LNCaP clone FGC (cell line): Measurements from ENCODE around the gene VEZF1.

Source experiments
- DNase-seq: peaks from one replicate; pipeline ENCODE4 v3.0.0-alpha.2; 2011; ENCODE audit warnings: low read depth
- H3K4me3 ChIP-seq: 2 replicates; pipeline ENCODE4 v1.5.1; 2011; ENCODE audit warnings: mild to moderate bottlenecking, low read depth, low read length, control low read depth
- TF ChIP-seq, protein P1 (sequence below): IDR thresholded peaks from 2 replicates; pipeline ENCODE4 v1.5.1; 2012; ENCODE audit warnings: mild to moderate bottlenecking; ENCODE audit not compliant: control insufficient read depth, insufficient read depth; ENCODE audit errors: extremely low read depth

The VEZF1 gene

DNA sequence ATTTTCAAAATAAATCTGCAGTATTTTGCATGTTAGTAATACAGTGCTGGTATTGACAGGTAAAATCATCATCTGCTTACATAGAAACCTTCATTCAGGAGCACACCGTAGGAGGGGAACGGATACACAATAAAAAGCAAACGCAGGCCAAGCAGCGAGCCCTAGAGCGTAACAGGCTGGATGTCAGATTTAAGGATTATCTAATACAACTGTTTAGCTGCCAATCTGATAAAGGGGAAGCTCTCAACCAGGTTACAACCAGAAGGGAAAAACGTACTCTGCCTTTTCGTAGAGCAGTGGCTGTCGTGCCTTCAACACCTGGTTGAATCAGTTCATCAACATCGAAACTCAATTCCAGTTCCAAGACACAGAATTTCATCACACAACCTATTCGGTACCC, 16.5 kb downstream of the VEZF1 start:
- H3K4me3 ChIP-seq: no peak overlapping the region
- peak; percentile 41 for DNase-seq
- TF ChIP-seq, protein P1, sequence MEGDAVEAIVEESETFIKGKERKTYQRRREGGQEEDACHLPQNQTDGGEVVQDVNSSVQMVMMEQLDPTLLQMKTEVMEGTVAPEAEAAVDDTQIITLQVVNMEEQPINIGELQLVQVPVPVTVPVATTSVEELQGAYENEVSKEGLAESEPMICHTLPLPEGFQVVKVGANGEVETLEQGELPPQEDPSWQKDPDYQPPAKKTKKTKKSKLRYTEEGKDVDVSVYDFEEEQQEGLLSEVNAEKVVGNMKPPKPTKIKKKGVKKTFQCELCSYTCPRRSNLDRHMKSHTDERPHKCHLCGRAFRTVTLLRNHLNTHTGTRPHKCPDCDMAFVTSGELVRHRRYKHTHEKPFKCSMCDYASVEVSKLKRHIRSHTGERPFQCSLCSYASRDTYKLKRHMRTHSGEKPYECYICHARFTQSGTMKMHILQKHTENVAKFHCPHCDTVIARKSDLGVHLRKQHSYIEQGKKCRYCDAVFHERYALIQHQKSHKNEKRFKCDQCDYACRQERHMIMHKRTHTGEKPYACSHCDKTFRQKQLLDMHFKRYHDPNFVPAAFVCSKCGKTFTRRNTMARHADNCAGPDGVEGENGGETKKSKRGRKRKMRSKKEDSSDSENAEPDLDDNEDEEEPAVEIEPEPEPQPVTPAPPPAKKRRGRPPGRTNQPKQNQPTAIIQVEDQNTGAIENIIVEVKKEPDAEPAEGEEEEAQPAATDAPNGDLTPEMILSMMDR: no peak

DNA sequence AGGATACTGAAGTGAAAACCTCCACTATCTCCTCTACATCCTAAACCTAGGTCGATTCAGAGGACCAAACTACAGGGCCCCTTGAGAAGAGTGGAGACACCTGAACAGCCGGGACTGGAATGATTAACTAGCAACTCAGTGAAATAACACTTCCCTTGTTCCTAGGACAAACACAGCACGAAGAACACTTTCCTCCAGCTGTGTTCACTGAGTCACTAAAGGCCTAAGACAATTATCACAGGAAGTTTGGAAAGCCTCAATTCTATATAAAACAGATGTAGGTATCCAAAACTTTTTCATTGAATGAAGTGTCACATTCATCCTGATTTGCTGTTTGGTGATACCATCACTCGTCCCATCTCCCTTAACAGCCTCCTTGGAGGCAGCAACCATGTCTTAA, 17.3 kb downstream of the VEZF1 start:
- H3K4me3 ChIP-seq: no peak overlapping the region
- DNase-seq: no peak
- TF ChIP-seq, protein P1: no peak

DNA sequence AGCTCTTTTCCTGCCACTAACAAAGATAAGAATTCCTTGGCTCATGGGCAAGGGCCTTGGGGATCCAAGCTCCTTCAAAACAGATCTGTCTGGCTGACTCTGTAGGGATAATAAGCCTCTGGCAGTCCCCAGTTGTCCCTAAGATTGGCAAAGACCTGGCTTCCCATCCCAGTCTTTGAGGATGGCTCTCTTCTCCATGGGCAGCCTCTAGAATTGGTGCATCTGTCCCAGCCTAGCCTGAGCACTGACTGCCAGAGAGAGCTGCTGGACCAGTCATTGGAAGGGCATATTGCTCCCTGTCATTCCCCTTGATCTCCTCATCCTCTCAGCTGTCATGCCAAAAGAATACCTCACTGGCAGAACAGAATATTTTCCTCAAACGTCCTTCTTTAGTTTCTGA, 19.6 kb downstream of the VEZF1 start:
- H3K4me3 ChIP-seq: no peak overlapping the region

DNA sequence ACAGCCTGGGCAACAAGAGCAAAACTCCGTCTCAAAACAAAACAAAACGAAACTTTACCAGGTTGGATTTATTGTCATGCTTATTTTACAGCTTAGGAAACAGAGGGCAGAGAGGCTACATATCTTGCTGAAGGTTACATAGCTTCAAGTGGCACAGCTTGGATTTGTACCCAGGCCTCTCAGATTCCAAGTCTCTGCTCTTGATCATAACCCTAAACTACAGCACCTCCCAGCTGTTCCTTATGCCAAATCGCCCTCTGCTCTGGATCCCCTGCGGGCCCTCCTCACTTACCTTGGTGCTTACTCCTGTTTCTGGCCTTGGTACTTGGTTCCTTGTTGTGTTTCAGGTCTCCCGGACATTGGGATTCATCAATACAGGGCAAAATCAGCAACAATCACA, 21.2 kb downstream of the VEZF1 start:
- TF ChIP-seq, protein P1: no peak
- no peak for DNase-seq
- no peak overlapping the region for H3K4me3 ChIP-seq

More for the DNA sequence above, 19.6 kb downstream of the VEZF1 start:
- no peak for DNase-seq
- TF ChIP-seq, protein P1: no peak

DNA sequence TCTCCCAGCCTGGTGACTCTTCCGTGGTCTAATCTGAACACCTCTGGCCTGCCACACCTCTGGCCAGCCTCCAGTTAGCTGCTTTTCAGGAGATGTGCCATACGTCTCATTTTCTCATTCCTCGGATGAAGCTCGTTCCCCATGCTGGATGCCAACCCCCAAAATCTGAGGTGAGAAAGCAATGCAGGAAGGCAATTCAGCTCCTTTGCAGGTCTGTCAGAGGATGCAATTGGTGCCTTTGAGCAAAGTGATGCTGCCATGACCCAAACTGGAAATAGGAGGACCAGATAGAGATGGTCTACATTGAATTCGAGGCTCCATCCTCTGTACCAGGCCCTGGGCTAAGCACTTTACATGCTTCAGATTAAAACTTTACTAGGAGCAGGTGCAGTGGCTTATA, 21.8 kb downstream of the VEZF1 start:
- no peak for DNase-seq
- H3K4me3 ChIP-seq: no peak overlapping the region
- TF ChIP-seq, protein P1: no peak

DNA sequence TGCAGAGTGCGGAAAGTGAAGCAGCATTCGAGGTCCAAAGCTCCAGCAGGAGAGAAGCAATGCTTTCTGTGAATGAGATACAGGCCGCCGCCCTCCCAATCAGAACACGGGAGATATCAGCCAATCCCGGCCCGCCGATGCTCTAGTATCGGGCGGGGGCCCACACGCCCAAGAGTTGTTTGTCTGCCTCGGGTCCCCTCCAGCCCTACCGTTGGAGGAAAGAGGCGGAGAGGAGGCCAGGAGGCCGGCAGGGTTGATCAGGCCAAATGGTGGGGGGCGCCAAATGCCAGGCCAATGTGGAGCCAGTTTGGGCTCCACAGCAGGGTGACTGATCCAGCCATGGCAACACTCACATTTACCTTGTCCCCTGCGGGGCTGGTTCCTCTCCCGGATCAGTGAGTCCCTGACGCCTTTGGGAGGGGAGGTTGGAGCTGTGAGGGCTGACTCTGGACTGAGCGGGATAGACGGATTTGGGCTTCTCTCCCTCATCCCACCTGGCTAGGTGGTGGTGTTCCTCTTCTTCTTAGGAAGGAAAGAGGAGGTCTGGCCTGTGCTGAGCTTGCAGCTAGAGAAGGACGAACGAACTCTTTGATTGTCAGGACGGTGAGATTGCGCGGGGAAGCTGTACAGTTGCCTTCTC, 22.4 kb downstream of the VEZF1 start:
- no peak overlapping the region for H3K4me3 ChIP-seq
- TF ChIP-seq, protein P1: no peak
- DNase-seq: no peak

DNA sequence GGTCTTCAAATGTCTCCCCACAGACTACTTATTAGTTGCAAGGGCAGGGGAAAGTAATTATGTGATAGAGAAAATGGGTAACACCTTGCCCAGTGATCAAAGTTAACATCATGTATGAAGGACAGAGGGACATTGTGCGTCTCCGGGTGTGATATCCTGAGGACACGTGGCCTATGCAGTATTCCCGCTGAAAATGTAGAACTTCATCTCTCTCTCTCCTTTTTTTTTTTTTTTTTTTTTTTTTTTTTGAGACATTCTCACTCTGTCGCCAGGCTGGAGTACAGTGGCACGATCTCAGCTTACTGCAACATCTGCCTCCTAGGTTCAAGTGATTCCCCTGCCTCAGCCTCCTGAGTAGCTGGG, 24.9 kb downstream of the VEZF1 start:
- DNase-seq: no peak

More for the DNA sequence above, 24.9 kb downstream of the VEZF1 start:
- no peak overlapping the region for H3K4me3 ChIP-seq
- TF ChIP-seq, protein P1: no peak
